HUES48 (cell line): ENCODE measurements around the gene PAFAH2.

Experiments used
- H3K27ac ChIP-seq: one replicate; pipeline ENCODE4 v1.7.0; 2013; ENCODE audit warnings: low read depth, low read length, inconsistent platforms
- H3K27me3 ChIP-seq: 2 replicates; pipeline ENCODE4 v1.6.1; 2013; ENCODE audit warnings: mild to moderate bottlenecking, low read length; ENCODE audit not compliant: control insufficient read depth, insufficient read depth
- H3K36me3 ChIP-seq: 2 replicates; pipeline ENCODE4 v1.6.1; 2013; ENCODE audit warnings: low read length; ENCODE audit not compliant: control insufficient read depth, insufficient read depth
- H3K4me1 ChIP-seq: 2 replicates; pipeline ENCODE4 v1.6.1; 2013; ENCODE audit warnings: mild to moderate bottlenecking, low read length; ENCODE audit not compliant: control insufficient read depth, insufficient read depth
- H3K4me3 ChIP-seq: 2 replicates; pipeline ENCODE4 v1.5.1; 2013; ENCODE audit warnings: mild to moderate bottlenecking, low read depth, low read length
- H3K9ac ChIP-seq: 2 replicates; pipeline ENCODE4 v1.6.1; 2013; ENCODE audit warnings: mild to moderate bottlenecking, low read depth, low read length, moderate library complexity
- H3K9me3 ChIP-seq: 2 replicates; pipeline ENCODE4 v1.6.1; 2013; ENCODE audit warnings: low read length; ENCODE audit not compliant: control insufficient read depth, insufficient read depth

The PAFAH2 gene

DNA sequence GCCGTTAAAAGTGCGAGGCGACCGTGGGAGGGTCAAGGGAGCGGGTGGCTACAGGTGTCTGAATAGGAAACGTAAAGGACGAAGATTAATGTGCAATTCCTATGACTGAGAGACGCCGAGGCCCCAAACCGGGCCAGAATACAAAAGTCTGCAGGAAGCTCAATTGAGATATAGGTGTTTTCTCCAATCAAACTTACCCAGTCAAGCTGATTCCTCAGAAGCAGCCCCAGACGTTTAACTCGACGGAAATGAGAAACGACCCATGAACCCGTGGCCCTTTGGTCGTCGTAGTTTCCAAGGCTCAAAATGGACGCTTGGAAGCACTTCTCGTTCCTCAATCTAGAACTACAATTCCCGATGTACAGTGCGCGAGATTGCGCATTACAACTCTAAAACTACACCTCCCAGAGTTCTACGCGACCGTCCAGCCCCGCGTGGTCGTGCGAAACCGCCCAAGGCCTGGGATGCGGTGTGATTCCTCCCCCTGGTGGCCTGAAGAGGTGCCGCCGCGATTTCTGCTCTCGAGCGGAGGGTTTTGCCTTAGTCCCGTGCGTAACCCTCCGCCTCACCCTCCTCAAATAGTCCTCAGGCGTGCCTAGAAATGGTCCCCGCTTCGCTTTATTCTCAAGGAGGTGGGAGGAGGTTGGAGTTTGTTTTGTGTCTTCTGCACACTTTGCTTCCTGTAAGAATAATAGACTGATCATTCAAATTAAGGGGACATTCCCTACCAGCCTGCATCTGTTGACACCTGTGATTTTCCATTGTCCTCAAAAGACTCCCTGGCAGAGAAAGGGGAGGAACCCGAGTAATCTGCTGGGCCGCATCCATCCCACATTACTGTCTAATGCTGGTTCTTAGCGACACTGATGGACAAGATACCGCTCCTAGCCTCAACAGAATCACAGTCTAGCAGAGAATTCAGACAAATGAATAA is at the start of gene PAFAH2:
Gene PAFAH2 (minus strand): TSS at position 236 of the 934 bp plus-strand sequence. CDS start 7,247 bp downstream, outside the sequence.
- Histone ChIP-seq H3K36me3 (no peaks in the 10 kb centered on the region), H3K9me3 (no peaks in the 10 kb centered on the region), H3K27me3 (no peaks in the 10 kb centered on the region), H3K27ac (peak within 1 kb of the TSS; percentile 76), H3K4me1 (peaks cover 18% of the 10 kb centered on the region), H3K4me3 (peak within 1 kb of the TSS; percentile 79), H3K9ac (peak within 1 kb of the TSS; percentile 66)

GRCh38 chr1:26047278-26047874 is 49.5 kb upstream of the PAFAH2 start:
- H3K4me3 ChIP-seq, result no peak overlapping the region
- peaks cover 78% of the 10 kb centered on the region for H3K27me3 ChIP-seq
- no peaks in the 10 kb centered on the region for H3K36me3 ChIP-seq
- no peaks in the 10 kb centered on the region for H3K9me3 ChIP-seq
- no peak overlapping the region for H3K9ac ChIP-seq
- H3K4me1 ChIP-seq, result no peaks in the 10 kb centered on the region; the same call in 1 of the 2 replicates
- H3K27ac ChIP-seq, result no peak overlapping the region

- H3K9me3 ChIP-seq, result no peaks in the 10 kb centered on the region
- H3K9ac ChIP-seq, result no peak overlapping the region
- H3K27ac ChIP-seq, result no peak overlapping the region
- H3K27me3 ChIP-seq, result peaks cover 87% of the 10 kb centered on the region
- H3K36me3 ChIP-seq, result no peaks in the 10 kb centered on the region
- no peaks in the 10 kb centered on the region; the same call in 1 of the 2 replicates for H3K4me1 ChIP-seq
- peak overlapping the region; percentile 50 for H3K4me3 ChIP-seq
Observed at GRCh38 chr1:26046246-26047095, 48.6 kb upstream of the PAFAH2 start.

DNA sequence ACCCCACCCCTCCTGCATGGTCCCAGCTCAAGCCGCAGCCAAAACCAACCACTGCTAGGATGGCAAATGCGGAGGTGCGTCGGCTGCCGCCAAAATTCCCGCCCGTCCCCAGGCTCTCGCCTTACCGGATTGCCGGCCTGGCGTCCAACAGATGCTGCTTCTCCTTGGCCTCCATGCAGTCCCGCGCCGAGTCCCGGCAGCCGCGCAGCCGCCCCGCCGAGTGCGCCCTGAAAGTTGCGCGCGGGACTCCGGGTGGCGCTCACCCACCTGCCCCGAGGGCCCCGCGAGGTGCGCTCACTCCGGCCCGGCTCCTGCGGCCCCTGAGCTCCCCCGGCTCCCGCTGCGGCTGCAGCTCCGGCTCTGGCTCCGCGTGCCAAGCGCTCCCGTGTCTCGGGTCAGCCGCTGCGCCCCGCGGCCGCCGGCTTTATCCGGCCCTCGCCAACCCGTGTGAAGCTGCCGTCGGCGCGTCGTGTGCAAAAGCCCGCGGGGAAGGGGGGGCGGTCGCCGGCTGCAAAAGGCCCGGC is 47.9 kb upstream of the PAFAH2 start, which contains the start of gene SLC30A2:
Gene SLC30A2 (minus strand): TSS at position 397 of the 524 bp plus-strand sequence. CDS start 222 bp downstream, at position 175.
- no peaks in the 10 kb centered on the region; the same call in 1 of the 2 replicates for H3K4me1 ChIP-seq
- H3K9me3 ChIP-seq, result no peaks in the 10 kb centered on the region
- 0 out of 2 replicates have a peak within 1 kb of the TSS, but pooled peaks have one; percentile 4 for H3K9ac ChIP-seq
- H3K27me3 ChIP-seq, result peaks cover 87% of the 10 kb centered on the region
- no peak within 1 kb of the TSS for H3K27ac ChIP-seq
- H3K4me3 ChIP-seq, result peak within 1 kb of the TSS; percentile 50
- no peaks in the 10 kb centered on the region for H3K36me3 ChIP-seq

DNA sequence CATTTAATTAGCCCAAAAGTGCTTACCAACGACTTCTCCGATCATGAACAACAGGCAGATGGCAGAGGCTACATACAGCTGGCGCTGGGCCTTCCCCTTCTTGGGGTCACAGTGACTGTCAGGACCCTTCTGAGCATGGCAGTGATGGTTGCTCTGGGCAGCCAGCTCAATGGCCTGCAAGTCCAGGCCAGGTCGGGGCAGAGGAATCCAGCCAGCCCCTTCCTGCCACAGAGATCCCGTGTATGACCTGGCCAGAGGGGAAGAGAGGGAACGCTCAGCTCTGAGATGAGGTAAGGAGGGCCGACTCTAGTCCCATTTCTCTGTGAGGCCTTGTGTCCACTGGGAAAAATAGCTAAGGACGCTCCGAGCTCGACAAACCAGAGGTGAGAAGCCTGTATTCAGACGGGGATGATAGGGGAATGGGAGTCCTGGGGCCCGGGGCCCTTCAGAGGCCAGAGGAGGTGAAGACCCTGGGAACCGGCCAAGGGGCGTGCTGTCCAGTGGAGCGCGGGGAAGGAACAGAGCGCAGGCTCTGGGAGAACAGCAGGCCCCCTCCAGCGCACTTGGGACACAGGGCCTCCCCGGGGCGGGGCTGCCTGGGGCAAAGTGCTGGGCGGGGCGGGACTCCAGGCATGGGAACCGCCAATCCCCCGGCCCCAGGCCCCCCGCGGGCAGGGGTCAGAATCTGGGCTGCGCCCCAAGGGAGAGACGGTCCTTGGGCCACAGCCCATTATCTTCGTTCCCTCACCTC is 47.3 kb upstream of the PAFAH2 start:
- H3K27me3 ChIP-seq, result peaks cover 87% of the 10 kb centered on the region
- no peaks in the 10 kb centered on the region; the same call in 1 of the 2 replicates for H3K4me1 ChIP-seq
- H3K4me3 ChIP-seq, result peak overlapping the region; percentile 50

GRCh38 chr1:26044414-26044813 is 46.6 kb upstream of the PAFAH2 start:
- H3K36me3 ChIP-seq, result no peaks in the 10 kb centered on the region
- H3K4me1 ChIP-seq, result no peaks in the 10 kb centered on the region; the same call in 1 of the 2 replicates
- no peak overlapping the region for H3K9ac ChIP-seq
- H3K9me3 ChIP-seq, result no peaks in the 10 kb centered on the region
- no peak overlapping the region for H3K27ac ChIP-seq
- H3K4me3 ChIP-seq, result no peak overlapping the region
- peaks cover 80% of the 10 kb centered on the region for H3K27me3 ChIP-seq

More for the DNA sequence above, 47.3 kb upstream of the PAFAH2 start:
- 0 out of 2 replicates have a peak overlapping the region, but pooled peaks have one; percentile 4 for H3K9ac ChIP-seq
- no peak overlapping the region for H3K27ac ChIP-seq
- H3K9me3 ChIP-seq, result no peaks in the 10 kb centered on the region
- no peaks in the 10 kb centered on the region for H3K36me3 ChIP-seq

DNA sequence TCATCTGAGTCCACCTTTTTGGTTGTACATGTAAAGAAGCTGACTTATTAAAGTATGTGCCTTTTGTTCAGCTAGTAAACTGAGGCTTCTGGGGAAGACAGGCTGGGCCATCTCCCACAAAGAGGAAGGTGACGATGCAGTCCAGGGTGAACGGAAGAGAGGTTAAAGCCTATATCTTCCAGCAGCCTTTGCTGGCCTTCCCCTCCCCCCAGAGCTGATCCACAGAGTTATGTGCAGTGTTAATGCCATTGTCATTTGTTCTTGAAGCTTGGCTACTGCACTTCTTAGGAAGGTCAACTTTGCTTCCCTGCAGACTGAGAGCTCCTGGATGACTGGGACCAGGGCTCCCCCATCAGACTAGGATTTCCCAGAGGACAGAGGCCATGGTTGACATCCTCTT is 45.9 kb upstream of the PAFAH2 start:
- H3K9me3 ChIP-seq, result no peaks in the 10 kb centered on the region
- no peak overlapping the region for H3K9ac ChIP-seq
- no peaks in the 10 kb centered on the region for H3K36me3 ChIP-seq
- H3K4me1 ChIP-seq, result no peaks in the 10 kb centered on the region; the same call in 1 of the 2 replicates
- H3K27ac ChIP-seq, result no peak overlapping the region
- peaks cover 73% of the 10 kb centered on the region for H3K27me3 ChIP-seq
- no peak overlapping the region for H3K4me3 ChIP-seq

DNA sequence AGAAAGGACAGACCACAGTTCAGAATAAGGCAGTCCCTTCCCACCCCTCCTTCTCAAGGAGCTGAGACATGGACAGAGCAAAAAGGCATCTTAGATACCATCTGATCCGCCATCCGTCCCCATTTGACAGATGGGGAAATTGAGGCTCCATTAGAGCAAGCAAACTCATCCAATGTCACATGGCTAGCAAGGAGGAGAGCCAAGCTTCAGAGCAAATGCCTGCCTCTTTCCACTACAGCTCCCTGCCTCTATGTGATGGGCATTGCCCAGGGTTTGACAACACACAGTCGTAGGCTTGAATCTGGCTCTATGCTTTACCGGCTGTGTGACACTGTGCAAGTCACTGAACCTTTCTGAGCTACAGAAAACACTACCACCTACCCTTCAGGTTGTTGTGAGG is 44.1 kb upstream of the PAFAH2 start:
- Histone ChIP-seq H3K27ac (no peak overlapping the region), H3K27me3 (peaks cover 60% of the 10 kb centered on the region), H3K4me1 (no peaks in the 10 kb centered on the region; the same call in 1 of the 2 replicates), H3K9ac (no peak overlapping the region), H3K36me3 (no peaks in the 10 kb centered on the region), H3K9me3 (no peaks in the 10 kb centered on the region), H3K4me3 (no peak overlapping the region)

GRCh38 chr1:26041401-26041800 is 43.5 kb upstream of the PAFAH2 start:
- no peak overlapping the region for H3K27ac ChIP-seq
- H3K36me3 ChIP-seq, result no peaks in the 10 kb centered on the region
- no peak overlapping the region for H3K4me3 ChIP-seq
- H3K9ac ChIP-seq, result no peak overlapping the region
- H3K4me1 ChIP-seq, result no peaks in the 10 kb centered on the region; the same call in 1 of the 2 replicates
- H3K9me3 ChIP-seq, result no peaks in the 10 kb centered on the region
- H3K27me3 ChIP-seq, result peaks cover 60% of the 10 kb centered on the region

- Histone ChIP-seq H3K4me3 (no peak overlapping the region), H3K27me3 (peaks cover 50% of the 10 kb centered on the region), H3K9ac (no peak overlapping the region), H3K9me3 (no peaks in the 10 kb centered on the region), H3K36me3 (no peaks in the 10 kb centered on the region), H3K27ac (no peak overlapping the region), H3K4me1 (peaks cover 9% of the 10 kb centered on the region)
Observed at GRCh38 chr1:26038904-26039303, 41.0 kb upstream of the PAFAH2 start.
